GM19455 (cell line): ENCODE measurements around the gene LIN7B.
"Not testable (repeated sequence)": the region's sequence is repeated elsewhere in the genome, so short reads cannot be mapped to it uniquely, and the experiment has no call there.

Experiments used
- ATAC-seq: cut with Tn5 transposase; IDR thresholded peaks from one replicate; pipeline ENCODE4 v1.9.1; 2021; ENCODE audit not compliant: unreplicated experiment

Gene LIN7B

GRCh38 chr19:49141352-49141751 is 27.2 kb downstream of the LIN7B start:
- ATAC-seq: no peak

GRCh38 chr19:49142866-49143335 is 28.7 kb downstream of the LIN7B start:
- ATAC-seq: no peak

GRCh38 chr19:49145573-49146407 is 31.6 kb downstream of the LIN7B start:
- ATAC-seq: no peak

GRCh38 chr19:49146408-49146770 is 32.2 kb downstream of the LIN7B start:
- ATAC-seq: not testable (repeated sequence)

- ATAC-seq: no peak
Measured at GRCh38 chr19:49148044-49148682, 34.0 kb downstream of the LIN7B start.

- no peak for ATAC-seq
Measured at GRCh38 chr19:49148784-49149651, 34.8 kb downstream of the LIN7B start.

- ATAC-seq: no peak
Measured at GRCh38 chr19:49149652-49150105, 35.5 kb downstream of the LIN7B start.

GRCh38 chr19:49150106-49150943 is 36.2 kb downstream of the LIN7B start:
- no peak for ATAC-seq

GRCh38 chr19:49150944-49151243 is 36.7 kb downstream of the LIN7B start:
- ATAC-seq: no peak

- ATAC-seq: no peak
Measured at GRCh38 chr19:49151267-49152118, 37.3 kb downstream of the LIN7B start.

- no peak for ATAC-seq
Measured at GRCh38 chr19:49152119-49152550, 38.0 kb downstream of the LIN7B start.

- ATAC-seq: no peak
Measured at GRCh38 chr19:49153167-49153809, 39.1 kb downstream of the LIN7B start.

GRCh38 chr19:49154279-49154678 is 40.1 kb downstream of the LIN7B start:
- no peak for ATAC-seq

GRCh38 chr19:49155005-49155819 is 41.0 kb downstream of the LIN7B start, which contains the start of gene HRC:
HRC (minus strand) TSS chr19:49155396; CDS start chr19:49155237, 159 bp downstream.
- no peak for ATAC-seq

GRCh38 chr19:49155820-49156346 is 41.7 kb downstream of the LIN7B start:
- ATAC-seq: no peak

GRCh38 chr19:49157445-49158224 is 43.5 kb downstream of the LIN7B start, which contains the start of gene TRPM4:
TRPM4 (plus strand) TSS chr19:49157792; CDS start chr19:49157867, 75 bp downstream.
- no peak for ATAC-seq
